ENCODE results near the gene REPIN1. TPM values are rescaled to one million over a fixed set of nuclear protein-coding genes. Genes with fewer than 3 reads are reported as not detected.

Gene REPIN1
- polyA plus RNA-seq, 4 donors, result 91.2 to 119 (median 93.3) TPM

GRCh38 chr7:150359622-150360362, 8.8 kb upstream of the REPIN1 start:
- no peak for DNase-seq (ENCODE audit: low read depth in 4 of 4, low spot score in 3 of 4)

- DNase-seq (ENCODE audit: low read depth in 4 of 4, low spot score in 3 of 4), result no peak
These were observed 8.1 kb upstream of the REPIN1 start for GRCh38 chr7:150360363-150361058.

DNA sequence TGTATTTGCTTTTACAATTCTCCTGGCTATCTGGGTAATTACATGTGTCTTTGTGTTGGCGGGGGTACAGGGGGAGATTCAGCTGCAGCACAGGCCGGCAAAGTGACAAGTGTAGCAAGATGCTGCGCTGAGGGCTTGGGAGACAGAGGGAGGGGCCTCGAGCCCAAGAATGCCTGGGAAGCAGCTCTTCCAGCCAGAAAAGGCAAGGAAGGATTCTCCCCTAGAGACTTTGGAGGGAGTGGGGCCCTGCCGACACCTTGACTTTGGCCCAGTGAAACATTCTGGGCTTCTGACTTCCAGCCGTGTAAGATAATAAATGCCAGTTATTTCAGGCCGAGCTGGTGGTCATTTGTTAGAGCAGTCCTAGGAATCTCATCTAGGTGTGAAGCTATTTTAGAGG, 7.2 kb upstream of the REPIN1 start:
- no peak for DNase-seq (ENCODE audit: low read depth in 4 of 4, low spot score in 3 of 4)

GRCh38 chr7:150361807-150362621, 6.6 kb upstream of the REPIN1 start:
- no peak for DNase-seq (ENCODE audit: low read depth in 4 of 4, low spot score in 3 of 4)

DNA sequence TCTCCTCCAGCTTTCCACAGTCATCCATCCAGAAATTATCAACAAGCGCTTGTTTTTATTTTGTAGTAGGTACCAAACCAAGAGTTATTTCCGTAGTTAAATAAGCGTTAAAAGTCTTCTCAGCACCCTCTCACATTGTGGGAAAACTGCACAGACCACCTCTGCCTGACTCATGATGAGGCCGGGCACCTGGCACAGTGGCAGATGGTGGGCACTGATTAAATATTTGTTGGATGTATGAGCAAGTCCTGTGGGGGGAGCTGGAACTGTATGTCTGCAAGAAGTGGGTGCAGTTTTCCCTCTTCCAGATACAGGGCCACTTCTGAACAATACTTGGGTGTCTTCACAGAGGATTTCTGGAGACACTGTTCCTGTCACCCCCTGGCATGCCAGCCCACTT, 5.3 kb upstream of the REPIN1 start:
- DNase-seq (ENCODE audit: low read depth in 4 of 4, low spot score in 3 of 4), result no peak

DNA sequence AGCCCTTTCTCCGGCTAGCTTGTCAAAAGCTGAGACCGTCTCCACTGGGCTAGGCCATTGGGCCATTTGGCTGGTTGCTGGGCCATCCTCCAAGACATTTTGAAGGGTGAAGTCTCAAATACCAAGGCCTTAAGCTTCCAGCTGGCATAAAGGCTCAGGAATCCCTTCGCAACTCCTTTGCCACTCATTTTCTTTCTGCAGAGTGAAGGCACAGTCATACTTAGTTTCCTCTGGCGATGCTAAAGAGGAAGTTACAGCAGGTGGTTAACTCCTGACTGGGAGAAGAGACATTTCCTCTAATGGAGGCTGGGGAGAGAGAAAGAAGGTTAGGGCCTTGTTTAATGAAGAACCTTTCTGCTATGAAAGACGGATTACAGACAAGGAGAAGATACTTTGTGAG, 4.8 kb upstream of the REPIN1 start:
- no peak for DNase-seq (ENCODE audit: low read depth in 4 of 4, low spot score in 3 of 4)

DNA sequence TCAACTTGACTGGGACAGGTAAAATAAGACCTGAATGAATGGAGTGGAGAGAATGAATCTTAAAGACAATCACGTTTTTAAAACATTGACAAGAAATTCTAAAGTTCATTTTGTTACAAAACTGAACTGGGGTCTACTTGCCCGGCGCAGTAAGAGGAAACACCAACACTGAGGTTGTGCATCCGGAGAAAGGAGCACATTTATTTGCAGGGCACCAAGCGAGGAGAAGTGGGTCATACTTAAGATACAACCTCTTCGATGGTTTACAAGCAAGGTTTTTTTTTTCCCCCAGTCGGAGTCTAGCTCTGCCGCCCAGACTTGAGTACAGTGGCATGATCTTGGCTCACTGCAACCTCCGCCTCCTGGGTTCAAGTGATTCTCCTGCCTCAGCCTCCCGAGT, 3.4 kb upstream of the REPIN1 start:
- no peak for DNase-seq (ENCODE audit: low read depth in 4 of 4, low spot score in 3 of 4)

DNA sequence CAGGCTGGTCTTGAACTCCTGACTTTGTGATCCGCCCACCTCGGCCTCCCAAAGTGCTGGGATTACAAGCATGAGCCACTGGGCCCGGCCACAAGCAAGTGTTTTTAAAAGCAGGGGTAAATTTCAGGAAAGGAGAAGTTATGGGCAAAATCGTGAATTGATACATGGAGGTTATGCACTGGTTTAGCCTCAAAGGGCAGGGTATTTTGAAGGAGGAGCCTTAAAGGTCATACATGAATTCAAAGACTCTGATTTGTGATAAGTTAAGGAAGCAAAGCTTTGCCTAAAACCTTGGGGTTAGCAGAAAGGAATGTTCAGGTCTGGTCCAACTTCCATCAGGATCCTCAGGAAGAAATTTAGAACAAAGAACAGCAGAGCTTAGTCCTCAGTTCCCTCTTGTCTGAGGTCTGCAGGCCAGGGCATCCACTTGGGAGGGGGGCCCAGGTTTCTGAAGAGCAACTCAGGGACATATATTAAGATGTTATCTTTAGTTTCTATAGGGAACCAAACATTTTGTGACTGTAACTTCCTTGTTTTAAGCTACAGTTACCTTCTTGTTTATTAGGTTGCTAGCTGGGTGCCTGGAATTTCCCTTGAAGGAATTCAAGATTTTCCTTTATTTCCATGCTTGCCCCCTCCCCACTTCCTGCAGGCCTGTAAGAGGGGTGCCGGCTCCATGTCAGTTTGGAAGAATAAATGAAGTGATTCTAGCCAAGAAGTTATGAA, 2.8 kb upstream of the REPIN1 start:
- no peak for DNase-seq (ENCODE audit: low read depth in 4 of 4, low spot score in 3 of 4)

GRCh38 chr7:150367677-150368095, 936 bp upstream of the REPIN1 start:
- DNase-seq (ENCODE audit: low read depth in 4 of 4, low spot score in 3 of 4), result no peak

DNA sequence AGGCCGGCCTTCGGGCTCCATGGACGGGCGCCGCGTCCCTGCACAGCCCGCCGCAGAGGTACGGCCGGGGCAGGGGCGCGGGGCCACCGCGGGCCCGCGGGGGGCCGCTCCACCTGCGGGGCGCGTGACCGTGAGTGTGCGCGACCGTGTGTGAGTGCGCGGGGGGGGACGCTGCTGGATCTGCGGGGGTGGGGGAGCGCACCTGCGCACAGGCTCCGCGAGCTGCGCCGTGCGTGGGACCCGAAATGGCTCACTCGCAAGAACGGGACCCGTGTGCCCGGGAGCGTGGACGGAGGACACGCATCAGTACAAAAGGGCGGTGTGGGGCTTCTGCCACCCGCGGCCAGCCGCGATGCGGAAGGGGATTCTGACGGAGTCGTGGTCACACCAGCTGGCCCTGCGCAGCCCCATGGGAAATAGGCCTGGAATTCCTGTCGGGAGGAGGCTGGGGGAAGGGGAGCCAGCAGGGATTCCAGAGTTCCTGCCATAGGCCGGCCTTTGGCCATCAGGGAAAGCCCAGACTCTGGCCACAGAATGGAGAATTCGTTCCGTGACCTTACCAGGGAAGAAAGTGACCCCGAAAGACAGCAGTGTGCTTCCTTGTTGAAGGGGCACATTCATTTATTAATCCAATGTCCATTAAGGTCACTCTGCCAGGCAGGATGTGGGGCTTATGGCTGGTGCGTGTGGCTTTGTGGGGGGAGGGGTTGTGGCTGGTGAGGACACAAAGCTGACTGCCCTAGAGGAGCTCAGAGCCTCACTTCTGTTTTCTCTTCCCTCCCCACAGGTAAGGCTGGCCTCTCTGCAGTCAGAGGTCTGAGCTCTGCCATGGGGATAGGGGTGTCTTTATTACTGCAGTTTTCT, 494 bp downstream of the REPIN1 start:
- peak in 1 of 4 donors; percentile 65 for DNase-seq (ENCODE audit: low read depth in 4 of 4, low spot score in 3 of 4)

DNA sequence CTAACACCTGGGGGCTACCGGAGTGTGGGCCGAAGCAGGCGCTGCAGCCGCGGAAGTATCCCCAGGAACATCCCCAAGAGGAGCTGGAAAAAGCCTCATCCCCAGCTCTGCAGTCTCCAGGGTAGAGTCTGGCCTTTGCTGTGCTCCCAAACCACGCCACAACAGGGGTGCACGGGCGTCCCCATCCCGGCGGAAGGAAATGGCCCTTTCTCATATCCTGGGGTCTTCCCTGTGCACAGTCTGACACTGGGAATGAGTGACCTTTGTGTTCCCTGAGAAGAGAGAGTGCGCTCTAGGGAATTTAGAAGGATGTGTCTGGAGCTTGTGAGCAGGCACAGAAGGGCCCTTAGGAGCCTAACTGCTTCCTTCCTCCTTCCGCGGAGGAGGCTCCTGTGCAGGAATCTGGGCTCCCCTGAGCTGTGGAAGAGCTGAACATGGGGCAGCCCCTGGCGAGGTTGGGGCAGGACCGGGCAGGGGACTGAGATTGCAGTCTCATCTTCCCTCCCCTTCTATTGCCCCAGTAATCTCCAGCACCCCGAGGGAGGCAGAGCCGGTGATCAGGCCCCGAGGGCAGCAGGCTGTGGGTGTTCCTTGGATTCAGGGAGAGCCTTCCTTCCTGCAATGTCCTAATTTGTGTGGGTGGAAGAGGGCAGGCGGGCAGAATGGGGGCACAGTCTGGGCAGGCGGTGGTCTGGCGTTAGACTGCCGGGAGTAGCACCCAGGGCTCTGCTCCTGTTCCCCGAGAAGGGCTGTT, 1.3 kb downstream of the REPIN1 start:
- DNase-seq (ENCODE audit: low read depth in 4 of 4, low spot score in 3 of 4), result no peak

DNA sequence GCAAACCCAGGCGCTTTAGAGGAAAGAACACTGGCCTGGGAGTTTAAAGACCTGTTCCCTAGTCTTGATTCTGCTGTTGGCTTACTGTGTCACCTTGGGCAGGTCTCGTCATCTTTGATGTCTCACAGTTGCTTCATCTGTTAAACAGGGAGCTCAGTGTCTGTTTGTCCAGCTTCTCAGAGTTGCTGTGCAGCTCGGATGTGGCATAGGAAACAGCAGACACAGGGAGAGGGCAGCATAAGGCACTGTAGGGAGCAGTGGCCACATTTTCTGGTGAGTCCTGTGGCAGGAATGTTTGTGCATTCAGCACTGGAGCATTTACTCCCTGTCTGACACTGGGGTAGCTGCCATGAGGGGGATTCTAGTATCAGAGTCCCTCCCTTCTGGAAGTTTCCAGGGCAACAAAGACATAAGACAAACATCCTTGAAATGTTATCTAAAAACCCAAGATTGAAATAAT, 2.0 kb downstream of the REPIN1 start:
- DNase-seq (ENCODE audit: low read depth in 4 of 4, low spot score in 3 of 4), result no peak

- DNase-seq (ENCODE audit: low read depth in 4 of 4, low spot score in 3 of 4), result no peak
These were observed 2.7 kb downstream of the REPIN1 start for GRCh38 chr7:150371131-150371995.

DNA sequence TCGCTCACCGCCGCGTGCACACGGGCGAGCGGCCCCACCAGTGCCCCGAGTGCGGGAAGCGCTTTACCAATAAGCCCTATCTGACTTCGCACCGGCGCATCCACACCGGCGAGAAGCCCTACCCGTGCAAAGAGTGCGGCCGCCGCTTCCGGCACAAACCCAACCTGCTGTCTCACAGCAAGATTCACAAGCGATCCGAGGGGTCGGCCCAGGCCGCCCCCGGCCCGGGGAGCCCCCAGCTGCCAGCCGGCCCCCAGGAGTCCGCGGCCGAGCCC, 3.3 kb downstream of the REPIN1 start:
- DNase-seq (ENCODE audit: low read depth in 4 of 4, low spot score in 3 of 4), result no peak

DNA sequence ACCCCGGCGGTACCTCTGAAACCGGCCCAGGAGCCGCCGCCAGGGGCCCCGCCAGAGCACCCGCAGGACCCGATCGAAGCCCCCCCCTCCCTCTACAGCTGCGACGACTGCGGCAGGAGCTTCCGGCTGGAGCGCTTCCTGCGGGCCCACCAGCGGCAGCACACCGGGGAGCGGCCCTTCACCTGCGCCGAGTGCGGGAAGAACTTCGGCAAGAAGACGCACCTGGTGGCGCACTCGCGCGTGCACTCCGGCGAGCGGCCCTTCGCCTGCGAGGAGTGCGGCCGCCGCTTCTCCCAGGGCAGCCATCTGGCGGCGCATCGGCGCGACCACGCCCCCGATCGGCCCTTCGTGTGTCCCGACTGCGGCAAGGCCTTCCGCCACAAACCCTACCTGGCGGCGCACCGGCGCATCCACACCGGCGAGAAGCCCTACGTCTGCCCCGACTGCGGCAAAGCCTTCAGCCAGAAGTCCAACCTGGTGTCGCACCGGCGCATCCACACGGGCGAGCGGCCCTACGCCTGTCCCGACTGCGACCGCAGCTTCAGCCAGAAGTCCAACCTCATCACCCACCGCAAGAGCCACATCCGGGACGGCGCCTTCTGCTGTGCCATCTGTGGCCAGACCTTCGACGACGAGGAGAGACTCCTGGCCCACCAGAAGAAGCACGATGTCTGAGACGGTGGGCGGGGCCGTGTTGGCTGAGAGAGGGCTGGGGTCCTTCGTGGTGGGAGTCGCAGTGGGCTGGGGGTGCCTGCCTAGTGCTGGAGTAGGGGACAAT, 3.8 kb downstream of the REPIN1 start:
- no peak for DNase-seq (ENCODE audit: low read depth in 4 of 4, low spot score in 3 of 4)

DNA sequence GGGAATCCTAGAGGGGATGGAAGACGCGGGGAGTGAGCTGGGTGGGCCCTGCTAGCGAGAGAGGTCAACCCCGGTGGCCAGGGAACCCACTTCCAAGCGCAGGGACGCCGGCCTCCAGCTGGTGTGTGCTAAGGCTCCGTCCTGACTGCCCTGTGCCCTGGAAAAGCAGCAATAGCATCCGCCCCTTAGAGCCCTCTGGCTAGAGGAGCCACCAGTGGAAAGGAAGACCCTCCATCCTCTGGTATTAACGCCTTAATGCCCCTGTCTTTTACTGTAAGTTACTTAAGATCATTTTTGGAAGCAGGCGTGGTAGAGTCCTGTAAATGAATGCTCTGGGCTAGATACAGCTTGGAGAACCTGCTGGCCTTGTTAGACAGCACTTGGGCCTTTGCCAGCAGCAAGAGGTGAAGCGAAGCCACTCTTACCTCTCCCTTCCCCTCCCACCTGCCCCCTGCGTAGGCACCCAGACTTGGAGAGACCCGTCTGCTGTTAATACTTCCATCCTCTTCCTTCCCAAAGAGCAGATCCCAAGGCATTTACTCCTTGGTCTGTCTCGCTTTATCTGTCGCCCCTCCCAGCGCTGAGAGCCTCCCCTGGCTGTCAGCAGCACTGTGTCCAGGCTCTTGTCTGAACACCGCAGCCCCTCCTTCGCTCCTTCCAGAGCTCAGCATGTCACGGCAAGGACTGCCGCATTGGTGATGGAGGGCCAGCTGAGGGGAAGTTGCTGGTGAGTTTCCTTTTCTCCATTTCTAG, 4.6 kb downstream of the REPIN1 start:
- DNase-seq (ENCODE audit: low read depth in 4 of 4, low spot score in 3 of 4), result no peak

DNA sequence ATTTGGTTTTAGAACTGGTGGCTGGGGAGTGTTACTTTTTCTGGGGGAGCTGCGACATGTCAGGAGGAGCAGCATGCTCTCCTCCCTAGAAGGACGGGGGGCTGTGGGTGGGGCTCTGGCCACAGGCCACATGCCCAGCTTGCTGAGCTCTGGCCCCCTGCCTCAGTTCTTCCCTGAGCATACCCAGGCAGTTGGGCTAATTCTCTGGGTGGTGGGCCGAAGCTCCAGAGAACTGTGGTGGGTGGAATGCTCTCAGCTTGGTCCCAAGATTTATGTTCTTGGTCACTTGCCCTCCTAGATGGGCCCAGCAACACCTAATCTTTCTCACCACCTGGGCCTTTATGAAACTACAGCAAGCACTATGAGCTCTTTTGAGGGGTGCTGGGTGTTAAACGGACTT, 5.4 kb downstream of the REPIN1 start:
- no peak for DNase-seq (ENCODE audit: low read depth in 4 of 4, low spot score in 3 of 4)

All from right renal pelvis (tissue), 4 donors.